ENCODE results near the gene LIPG.

Gene LIPG

DNA sequence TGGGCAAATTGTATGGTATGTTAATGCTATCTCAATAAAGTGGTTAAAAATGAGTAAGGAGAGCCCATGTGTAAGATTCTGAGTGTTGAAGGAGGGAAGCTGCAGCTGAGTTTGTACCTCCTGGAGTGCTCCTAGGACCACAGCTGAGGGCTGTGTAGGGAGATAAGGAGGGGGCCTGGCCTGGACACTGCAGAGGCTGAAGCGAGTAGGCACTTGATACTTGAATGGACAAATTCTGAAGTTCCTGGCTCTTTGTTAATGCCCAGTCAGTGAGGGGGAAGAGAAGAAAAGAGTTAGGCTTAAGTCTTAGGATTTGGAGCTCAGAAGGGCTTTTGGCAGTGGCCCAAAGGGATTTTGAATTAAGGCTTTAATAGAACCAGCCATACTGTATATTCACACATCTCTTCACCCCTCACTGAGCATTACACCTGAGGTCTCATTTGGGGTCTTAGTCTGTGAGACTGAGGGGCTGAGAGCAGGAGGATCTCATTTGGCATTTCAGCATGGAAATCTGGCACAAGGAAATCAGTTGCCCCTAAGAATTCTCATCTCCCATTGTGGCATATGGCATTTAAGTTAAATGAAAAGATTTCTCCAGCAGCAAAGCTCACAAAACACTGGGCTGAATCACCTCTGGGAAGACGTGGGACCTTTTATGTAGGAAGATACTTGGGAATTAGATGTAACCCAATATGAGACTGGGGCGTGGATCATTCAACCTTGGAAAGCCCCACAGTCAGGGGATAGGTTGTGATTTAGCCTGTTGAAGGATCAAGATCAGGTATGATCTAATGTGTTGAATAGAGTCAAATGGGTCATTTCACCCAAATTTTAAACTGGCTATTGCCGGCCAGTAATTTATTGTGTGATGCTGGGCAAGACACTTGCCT lies 46.8 kb downstream of the LIPG start:
- H3K4me1 ChIP-seq (ENCODE audit: control insufficient read depth, insufficient read depth, low read length, poor library complexity, severe bottlenecking): no peaks in the 10 kb centered on the region
- H3K27ac ChIP-seq (ENCODE audit: insufficient read depth, low read length, poor library complexity, severe bottlenecking): no peak overlapping the region
- no peak for DNase-seq
- H3K9me3 ChIP-seq (ENCODE audit: control insufficient read depth, low read length): no peaks in the 10 kb centered on the region
- no peak overlapping the region for H3K4me3 ChIP-seq (ENCODE audit: insufficient read depth, low read depth, low read length, poor library complexity, severe bottlenecking)
- H3K36me3 ChIP-seq (ENCODE audit: control insufficient read depth, insufficient read depth, low read length): no peaks in the 10 kb centered on the region
- no peaks in the 10 kb centered on the region for H3K27me3 ChIP-seq (replicated peaks; ENCODE audit: control insufficient read depth, insufficient read depth, low read length, poor library complexity, severe bottlenecking)

DNA sequence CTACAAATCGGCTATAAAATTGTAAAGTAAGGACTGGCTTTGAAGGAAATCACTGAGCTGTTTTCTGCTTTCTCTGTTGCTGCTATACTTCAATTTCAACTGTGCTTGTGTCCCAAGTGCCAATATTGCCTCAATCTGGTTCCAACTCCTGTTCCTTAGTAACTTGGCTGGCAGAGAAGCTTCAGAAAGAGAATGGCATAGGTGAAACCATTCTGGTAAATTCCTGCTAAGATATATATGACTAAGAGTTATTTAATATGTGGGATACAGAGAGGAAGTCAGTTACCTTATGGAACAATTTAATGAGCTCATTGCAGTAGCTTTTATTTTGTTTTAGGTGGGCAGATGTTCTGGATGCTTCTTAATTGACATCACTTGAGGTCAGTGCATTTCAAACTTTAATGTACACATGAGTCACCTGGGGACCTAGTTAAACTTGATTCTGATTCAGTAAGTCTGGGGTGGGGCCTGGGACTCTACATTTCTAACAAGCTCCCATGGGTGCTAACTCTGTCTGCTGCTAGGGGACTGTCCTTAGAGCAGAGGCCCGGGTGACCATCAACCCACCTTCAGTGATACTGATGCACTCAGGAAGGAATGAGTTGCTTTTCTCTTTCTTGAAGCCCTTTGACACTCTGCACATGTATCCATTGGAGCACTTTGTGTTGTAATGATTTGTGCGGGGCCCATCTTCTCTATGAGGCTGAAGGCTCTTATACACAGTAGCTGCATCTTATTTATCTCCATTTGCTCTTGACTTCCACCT lies 47.6 kb downstream of the LIPG start:
- Histone ChIP-seq H3K27me3 (replicated peaks; ENCODE audit: control insufficient read depth, insufficient read depth, low read length, poor library complexity, severe bottlenecking) (no peaks in the 10 kb centered on the region), H3K4me1 (ENCODE audit: control insufficient read depth, insufficient read depth, low read length, poor library complexity, severe bottlenecking) (no peaks in the 10 kb centered on the region), H3K4me3 (ENCODE audit: insufficient read depth, low read depth, low read length, poor library complexity, severe bottlenecking) (no peak overlapping the region), H3K36me3 (ENCODE audit: control insufficient read depth, insufficient read depth, low read length) (no peaks in the 10 kb centered on the region), H3K9me3 (ENCODE audit: control insufficient read depth, low read length) (no peaks in the 10 kb centered on the region), H3K27ac (ENCODE audit: insufficient read depth, low read length, poor library complexity, severe bottlenecking) (no peak overlapping the region)
- no peak for DNase-seq

DNA sequence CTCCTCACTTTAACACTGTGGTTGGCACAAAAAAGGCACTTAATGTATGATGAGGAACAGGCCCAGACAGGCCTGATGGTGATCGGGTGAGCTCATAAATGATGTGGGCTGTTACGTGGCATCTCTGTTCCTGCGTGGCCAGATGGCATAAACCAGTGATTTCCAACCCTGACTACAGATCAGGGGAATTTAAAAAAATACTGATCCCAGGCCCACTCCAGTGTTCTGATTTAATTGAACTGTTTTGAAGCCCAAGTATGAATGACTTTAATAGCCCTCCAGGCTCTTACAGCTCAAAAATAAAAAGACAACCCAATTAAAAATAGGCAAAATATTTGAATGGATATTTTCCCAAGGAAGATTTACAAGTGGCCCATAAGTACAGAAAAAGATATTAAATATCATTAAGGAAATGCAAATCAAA lies 48.2 kb downstream of the LIPG start:
- Histone ChIP-seq H3K4me1 (ENCODE audit: control insufficient read depth, insufficient read depth, low read length, poor library complexity, severe bottlenecking) (no peaks in the 10 kb centered on the region), H3K36me3 (ENCODE audit: control insufficient read depth, insufficient read depth, low read length) (no peaks in the 10 kb centered on the region), H3K27ac (ENCODE audit: insufficient read depth, low read length, poor library complexity, severe bottlenecking) (no peak overlapping the region), H3K4me3 (ENCODE audit: insufficient read depth, low read depth, low read length, poor library complexity, severe bottlenecking) (no peak overlapping the region), H3K27me3 (replicated peaks; ENCODE audit: control insufficient read depth, insufficient read depth, low read length, poor library complexity, severe bottlenecking) (no peaks in the 10 kb centered on the region), H3K9me3 (ENCODE audit: control insufficient read depth, low read length) (no peaks in the 10 kb centered on the region)
- DNase-seq: no peak

GRCh38 chr18:49611316-49611715 lies 49.5 kb downstream of the LIPG start:
- no peak overlapping the region for H3K27ac ChIP-seq (ENCODE audit: insufficient read depth, low read length, poor library complexity, severe bottlenecking)
- H3K27me3 ChIP-seq (replicated peaks; ENCODE audit: control insufficient read depth, insufficient read depth, low read length, poor library complexity, severe bottlenecking): no peaks in the 10 kb centered on the region
- no peaks in the 10 kb centered on the region for H3K4me1 ChIP-seq (ENCODE audit: control insufficient read depth, insufficient read depth, low read length, poor library complexity, severe bottlenecking)
- H3K4me3 ChIP-seq (ENCODE audit: insufficient read depth, low read depth, low read length, poor library complexity, severe bottlenecking): no peak overlapping the region
- DNase-seq: no peak
- H3K9me3 ChIP-seq (ENCODE audit: control insufficient read depth, low read length): no peaks in the 10 kb centered on the region
- H3K36me3 ChIP-seq (ENCODE audit: control insufficient read depth, insufficient read depth, low read length): no peaks in the 10 kb centered on the region

DNA sequence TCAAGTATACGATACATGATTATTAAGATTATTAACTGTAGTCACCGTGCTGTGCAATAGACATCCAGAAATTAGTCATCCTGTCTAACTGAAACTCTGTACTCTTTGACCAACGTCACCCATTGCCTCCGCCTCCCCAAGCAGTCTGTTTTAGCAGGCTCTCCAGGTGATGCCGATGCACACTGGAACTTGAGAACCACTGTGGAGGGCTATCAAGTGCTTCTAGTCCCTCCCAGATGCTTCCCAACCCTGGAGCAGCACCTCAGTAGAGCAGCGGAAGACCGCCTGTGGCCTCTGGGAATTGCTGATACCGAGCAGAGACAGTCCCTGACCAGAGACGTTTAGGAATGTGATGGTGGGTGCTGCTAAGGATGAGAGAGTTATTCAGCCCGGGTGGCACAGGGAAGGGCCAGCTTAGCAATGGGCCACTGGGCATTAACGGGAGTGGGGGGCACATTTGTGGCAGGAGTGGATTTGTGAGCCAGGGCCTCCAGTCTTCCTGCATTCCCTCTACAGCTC lies 50.7 kb downstream of the LIPG start:
- H3K4me3 ChIP-seq (ENCODE audit: insufficient read depth, low read depth, low read length, poor library complexity, severe bottlenecking): no peak overlapping the region
- no peak for DNase-seq
- H3K27me3 ChIP-seq (replicated peaks; ENCODE audit: control insufficient read depth, insufficient read depth, low read length, poor library complexity, severe bottlenecking): no peaks in the 10 kb centered on the region
- no peak overlapping the region for H3K27ac ChIP-seq (ENCODE audit: insufficient read depth, low read length, poor library complexity, severe bottlenecking)
- H3K36me3 ChIP-seq (ENCODE audit: control insufficient read depth, insufficient read depth, low read length): no peaks in the 10 kb centered on the region
- no peaks in the 10 kb centered on the region for H3K9me3 ChIP-seq (ENCODE audit: control insufficient read depth, low read length)
- H3K4me1 ChIP-seq (ENCODE audit: control insufficient read depth, insufficient read depth, low read length, poor library complexity, severe bottlenecking): no peaks in the 10 kb centered on the region

- no peak overlapping the region for H3K4me3 ChIP-seq (ENCODE audit: insufficient read depth, low read depth, low read length, poor library complexity, severe bottlenecking)
- no peak for DNase-seq
- no peaks in the 10 kb centered on the region for H3K36me3 ChIP-seq (ENCODE audit: control insufficient read depth, insufficient read depth, low read length)
- no peaks in the 10 kb centered on the region for H3K27me3 ChIP-seq (replicated peaks; ENCODE audit: control insufficient read depth, insufficient read depth, low read length, poor library complexity, severe bottlenecking)
- H3K27ac ChIP-seq (ENCODE audit: insufficient read depth, low read length, poor library complexity, severe bottlenecking): no peak overlapping the region
- H3K4me1 ChIP-seq (ENCODE audit: control insufficient read depth, insufficient read depth, low read length, poor library complexity, severe bottlenecking): no peaks in the 10 kb centered on the region
- no peaks in the 10 kb centered on the region for H3K9me3 ChIP-seq (ENCODE audit: control insufficient read depth, low read length)
Measured at GRCh38 chr18:49613141-49613640, 51.3 kb downstream of the LIPG start.

- no peak overlapping the region for H3K27ac ChIP-seq (ENCODE audit: insufficient read depth, low read length, poor library complexity, severe bottlenecking)
- H3K9me3 ChIP-seq (ENCODE audit: control insufficient read depth, low read length): no peaks in the 10 kb centered on the region
- no peak overlapping the region for H3K4me3 ChIP-seq (ENCODE audit: insufficient read depth, low read depth, low read length, poor library complexity, severe bottlenecking)
- DNase-seq: no peak
- no peaks in the 10 kb centered on the region for H3K27me3 ChIP-seq (replicated peaks; ENCODE audit: control insufficient read depth, insufficient read depth, low read length, poor library complexity, severe bottlenecking)
- H3K4me1 ChIP-seq (ENCODE audit: control insufficient read depth, insufficient read depth, low read length, poor library complexity, severe bottlenecking): no peaks in the 10 kb centered on the region
- H3K36me3 ChIP-seq (ENCODE audit: control insufficient read depth, insufficient read depth, low read length): no peaks in the 10 kb centered on the region
Measured at GRCh38 chr18:49613641-49614151, 51.8 kb downstream of the LIPG start.

GRCh38 chr18:49616618-49617328 lies 54.9 kb downstream of the LIPG start:
- DNase-seq: no peak
- no peak overlapping the region for H3K27ac ChIP-seq (ENCODE audit: insufficient read depth, low read length, poor library complexity, severe bottlenecking)
- H3K9me3 ChIP-seq (ENCODE audit: control insufficient read depth, low read length): no peaks in the 10 kb centered on the region
- H3K4me3 ChIP-seq (ENCODE audit: insufficient read depth, low read depth, low read length, poor library complexity, severe bottlenecking): no peak overlapping the region
- no peaks in the 10 kb centered on the region for H3K36me3 ChIP-seq (ENCODE audit: control insufficient read depth, insufficient read depth, low read length)
- no peaks in the 10 kb centered on the region for H3K4me1 ChIP-seq (ENCODE audit: control insufficient read depth, insufficient read depth, low read length, poor library complexity, severe bottlenecking)
- H3K27me3 ChIP-seq (replicated peaks; ENCODE audit: control insufficient read depth, insufficient read depth, low read length, poor library complexity, severe bottlenecking): no peaks in the 10 kb centered on the region

GRCh38 chr18:49617329-49617695 lies 55.5 kb downstream of the LIPG start:
- DNase-seq: no peak
- Histone ChIP-seq H3K27me3 (replicated peaks; ENCODE audit: control insufficient read depth, insufficient read depth, low read length, poor library complexity, severe bottlenecking) (no peaks in the 10 kb centered on the region), H3K27ac (ENCODE audit: insufficient read depth, low read length, poor library complexity, severe bottlenecking) (no peak overlapping the region), H3K36me3 (ENCODE audit: control insufficient read depth, insufficient read depth, low read length) (no peaks in the 10 kb centered on the region), H3K9me3 (ENCODE audit: control insufficient read depth, low read length) (no peaks in the 10 kb centered on the region), H3K4me3 (ENCODE audit: insufficient read depth, low read depth, low read length, poor library complexity, severe bottlenecking) (no peak overlapping the region), H3K4me1 (ENCODE audit: control insufficient read depth, insufficient read depth, low read length, poor library complexity, severe bottlenecking) (no peaks in the 10 kb centered on the region)

Data from effector memory CD4-positive, alpha-beta T cell (primary cell).